DND-41 (cell line): Measurements from ENCODE around the gene MMRN1.

ENCODE experiments used
- ATAC-seq: fragments of 200-7000 bp; cut with Tn5 transposase; 3 replicates; pipeline ENCODE4 v1.9.1; 2021; ENCODE audit warnings: low read depth; ENCODE audit not compliant: insufficient read depth
- DNase-seq: peaks from one replicate; pipeline ENCODE4 v3.0.0-alpha.2; 2020
- H2AFZ ChIP-seq: 2 replicates; pipeline ENCODE4 v1.6.0; 2012; ENCODE audit warnings: low read depth, low read length
- H3K27ac ChIP-seq: 2 replicates; pipeline ENCODE4 v1.5.1; 2012; ENCODE audit warnings: low read length, inconsistent platforms
- H3K27me3 ChIP-seq: fragments of 200-600 bp; sonication (generic); 2 replicates; pipeline ENCODE4 v1.6.0; 2012; ENCODE audit warnings: low read length, mild to moderate bottlenecking, inconsistent platforms; ENCODE audit not compliant: insufficient read depth, poor library complexity
- H3K36me3 ChIP-seq: 2 replicates; pipeline ENCODE4 v1.5.1; 2012; ENCODE audit warnings: low read length, inconsistent platforms; ENCODE audit not compliant: insufficient read depth
- H3K4me1 ChIP-seq: 2 replicates; pipeline ENCODE4 v1.5.1; 2012; ENCODE audit warnings: mild to moderate bottlenecking, low read length; ENCODE audit not compliant: insufficient read depth
- H3K4me2 ChIP-seq: 2 replicates; pipeline ENCODE4 v1.6.0; 2012; ENCODE audit warnings: mild to moderate bottlenecking, moderate library complexity, low read length, inconsistent platforms; ENCODE audit not compliant: insufficient read depth
- H3K4me3 ChIP-seq, 2 experiments: fragments of 200-600 bp in 1 of 2; shearing (Covaris generic) in 1 of 2; 2 replicates each; pipeline ENCODE4 v1.5.1; 2012 to 2016; ENCODE audit warnings: inconsistent platforms in 2 of 2, low read length in 2 of 2, mild to moderate bottlenecking in 2 of 2, low read depth in 1 of 2, moderate library complexity in 1 of 2
- H3K79me2 ChIP-seq: 2 replicates; pipeline ENCODE4 v1.6.0; 2012; ENCODE audit warnings: low read length, inconsistent platforms; ENCODE audit not compliant: insufficient read depth
- H3K9ac ChIP-seq: 2 replicates; pipeline ENCODE4 v1.6.0; 2012; ENCODE audit warnings: low read depth, mild to moderate bottlenecking, inconsistent platforms, low read length, moderate library complexity
- H3K9me3 ChIP-seq: 2 replicates; pipeline ENCODE4 v1.5.1; 2012; ENCODE audit warnings: low read length, moderate library complexity, mild to moderate bottlenecking, inconsistent platforms; ENCODE audit not compliant: insufficient read depth, severe bottlenecking
- H4K20me1 ChIP-seq: 2 replicates; pipeline ENCODE4 v1.6.0; 2012; ENCODE audit warnings: low read length; ENCODE audit not compliant: insufficient read depth
- EZH2 ChIP-seq: IDR thresholded peaks from 3 replicates; pipeline ENCODE4 v1.6.1; 2012; ENCODE audit warnings: borderline replicate concordance, low read depth, mild to moderate bottlenecking, moderate library complexity, low read length, inconsistent platforms; ENCODE audit not compliant: severe bottlenecking
- TF ChIP-seq, protein P1 (sequence below): IDR thresholded peaks from 2 replicates; pipeline ENCODE4 v1.5.1; 2012; ENCODE audit warnings: borderline replicate concordance, low read length, moderate library complexity, mild to moderate bottlenecking; ENCODE audit not compliant: poor library complexity, severe bottlenecking; ENCODE audit errors: extremely low read depth

The MMRN1 gene

DNA sequence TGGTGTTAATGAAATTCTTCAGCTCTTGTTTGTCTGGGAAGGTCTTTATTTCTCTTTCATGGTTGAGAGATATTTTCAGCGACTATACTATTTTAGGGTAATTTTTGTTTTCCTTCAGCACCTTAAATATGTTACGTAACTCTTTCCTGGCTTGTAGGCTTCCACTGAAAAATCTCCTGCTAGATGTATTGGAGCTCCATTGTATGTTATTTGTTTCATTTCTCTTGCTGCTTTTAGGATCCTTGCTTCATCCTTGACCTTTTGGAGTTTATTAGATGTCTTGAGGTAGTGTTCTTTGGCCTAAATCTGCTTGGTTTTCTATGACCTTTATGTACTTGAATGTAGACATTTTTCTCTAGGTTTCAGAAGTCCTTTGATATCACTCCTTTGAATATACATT, 93.6 kb downstream of the MMRN1 start:
- Histone ChIP-seq H3K79me2 (no peaks in the 10 kb centered on the region), H3K4me3 (no peak overlapping the region), H3K9ac (no peak overlapping the region), H2AFZ (no peak overlapping the region), H4K20me1 (no peaks in the 10 kb centered on the region), H3K27me3 (peaks cover 11% of the 10 kb centered on the region), H3K4me1 (no peaks in the 10 kb centered on the region), H3K9me3 (no peaks in the 10 kb centered on the region), H3K27ac (no peak overlapping the region), H3K36me3 (no peaks in the 10 kb centered on the region), H3K4me2 (no peak overlapping the region)
- TF ChIP-seq, protein P1, sequence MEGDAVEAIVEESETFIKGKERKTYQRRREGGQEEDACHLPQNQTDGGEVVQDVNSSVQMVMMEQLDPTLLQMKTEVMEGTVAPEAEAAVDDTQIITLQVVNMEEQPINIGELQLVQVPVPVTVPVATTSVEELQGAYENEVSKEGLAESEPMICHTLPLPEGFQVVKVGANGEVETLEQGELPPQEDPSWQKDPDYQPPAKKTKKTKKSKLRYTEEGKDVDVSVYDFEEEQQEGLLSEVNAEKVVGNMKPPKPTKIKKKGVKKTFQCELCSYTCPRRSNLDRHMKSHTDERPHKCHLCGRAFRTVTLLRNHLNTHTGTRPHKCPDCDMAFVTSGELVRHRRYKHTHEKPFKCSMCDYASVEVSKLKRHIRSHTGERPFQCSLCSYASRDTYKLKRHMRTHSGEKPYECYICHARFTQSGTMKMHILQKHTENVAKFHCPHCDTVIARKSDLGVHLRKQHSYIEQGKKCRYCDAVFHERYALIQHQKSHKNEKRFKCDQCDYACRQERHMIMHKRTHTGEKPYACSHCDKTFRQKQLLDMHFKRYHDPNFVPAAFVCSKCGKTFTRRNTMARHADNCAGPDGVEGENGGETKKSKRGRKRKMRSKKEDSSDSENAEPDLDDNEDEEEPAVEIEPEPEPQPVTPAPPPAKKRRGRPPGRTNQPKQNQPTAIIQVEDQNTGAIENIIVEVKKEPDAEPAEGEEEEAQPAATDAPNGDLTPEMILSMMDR: no peak
- DNase-seq: no peak
- ATAC-seq: no peak

DNA sequence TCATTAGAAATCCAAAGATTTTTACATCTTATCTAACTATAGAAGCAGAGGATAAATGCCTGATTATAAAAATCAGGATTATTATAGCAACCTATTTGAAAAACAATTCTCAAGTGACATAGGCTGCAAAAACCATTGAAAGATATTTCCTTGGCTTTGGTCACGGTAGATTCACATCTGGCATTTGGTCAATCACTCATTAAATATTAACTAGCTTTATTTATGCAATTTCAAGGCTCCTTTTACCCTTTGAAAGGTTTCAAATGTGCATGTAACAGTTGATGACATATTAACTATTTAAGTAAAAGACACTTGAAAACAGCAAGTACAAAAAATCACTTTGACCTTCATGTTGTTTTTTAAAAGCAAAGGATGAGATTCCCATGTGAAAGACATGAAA, 98.1 kb downstream of the MMRN1 start:
- H3K4me3 ChIP-seq: no peak overlapping the region
- DNase-seq: no peak
- peaks cover 8% of the 10 kb centered on the region for H3K27me3 ChIP-seq
- H3K36me3 ChIP-seq: no peaks in the 10 kb centered on the region
- no peak overlapping the region for H3K27ac ChIP-seq
- no peaks in the 10 kb centered on the region for H4K20me1 ChIP-seq
- no peak for TF ChIP-seq EZH2
- TF ChIP-seq, protein P1: no peak
- H2AFZ ChIP-seq: no peak overlapping the region
- H3K9me3 ChIP-seq: no peaks in the 10 kb centered on the region
- H3K4me2 ChIP-seq: no peak overlapping the region
- no peaks in the 10 kb centered on the region for H3K4me1 ChIP-seq
- H3K79me2 ChIP-seq: no peaks in the 10 kb centered on the region
- ATAC-seq: no peak
- H3K9ac ChIP-seq: no peak overlapping the region

DNA sequence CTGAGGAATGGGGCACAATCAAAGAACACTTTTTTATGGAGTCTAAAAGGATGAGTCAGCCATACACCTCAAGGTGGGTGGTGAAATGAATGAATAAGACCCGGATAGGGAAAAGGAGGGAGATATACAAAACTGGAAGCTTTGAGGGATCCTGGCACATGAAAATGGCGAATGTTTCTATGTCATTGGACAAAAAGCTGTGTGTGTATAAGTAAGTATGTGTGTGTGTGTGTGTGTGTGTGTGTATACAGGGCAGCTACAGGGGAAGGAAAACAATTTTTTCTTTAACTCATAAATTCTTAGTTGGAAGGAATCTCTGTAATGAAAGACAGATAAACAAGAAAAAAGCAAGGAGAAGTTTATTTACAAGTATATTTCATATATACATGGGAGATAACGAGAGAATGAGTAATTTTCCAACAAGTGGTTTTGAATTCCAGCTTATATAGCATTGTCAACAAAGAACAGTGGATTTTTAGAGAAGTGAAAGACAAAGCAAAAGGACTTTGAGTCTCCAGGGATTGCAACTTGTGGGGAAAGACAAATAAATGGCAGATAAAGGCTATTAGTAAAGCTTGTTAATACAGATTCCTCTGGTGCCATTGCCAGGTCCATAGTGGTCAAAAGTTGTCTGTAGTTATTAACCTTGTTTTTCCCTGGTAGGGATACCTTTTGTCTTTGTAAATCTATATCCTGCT, 99.7 kb downstream of the MMRN1 start:
- Histone ChIP-seq H3K9ac (no peak overlapping the region), H3K27ac (no peak overlapping the region), H4K20me1 (no peaks in the 10 kb centered on the region), H3K36me3 (no peaks in the 10 kb centered on the region), H3K4me1 (no peaks in the 10 kb centered on the region), H3K27me3 (peaks cover 8% of the 10 kb centered on the region), H3K4me3 (no peak overlapping the region), H3K79me2 (no peaks in the 10 kb centered on the region), H3K4me2 (no peak overlapping the region), H2AFZ (no peak overlapping the region), H3K9me3 (no peaks in the 10 kb centered on the region)
- no peak for DNase-seq
- TF ChIP-seq, protein P1: no peak
- no peak for TF ChIP-seq EZH2
- ATAC-seq: no peak
